ENCODE data around the gene PIP4K2C.

- TF ChIP-seq, protein P1, sequence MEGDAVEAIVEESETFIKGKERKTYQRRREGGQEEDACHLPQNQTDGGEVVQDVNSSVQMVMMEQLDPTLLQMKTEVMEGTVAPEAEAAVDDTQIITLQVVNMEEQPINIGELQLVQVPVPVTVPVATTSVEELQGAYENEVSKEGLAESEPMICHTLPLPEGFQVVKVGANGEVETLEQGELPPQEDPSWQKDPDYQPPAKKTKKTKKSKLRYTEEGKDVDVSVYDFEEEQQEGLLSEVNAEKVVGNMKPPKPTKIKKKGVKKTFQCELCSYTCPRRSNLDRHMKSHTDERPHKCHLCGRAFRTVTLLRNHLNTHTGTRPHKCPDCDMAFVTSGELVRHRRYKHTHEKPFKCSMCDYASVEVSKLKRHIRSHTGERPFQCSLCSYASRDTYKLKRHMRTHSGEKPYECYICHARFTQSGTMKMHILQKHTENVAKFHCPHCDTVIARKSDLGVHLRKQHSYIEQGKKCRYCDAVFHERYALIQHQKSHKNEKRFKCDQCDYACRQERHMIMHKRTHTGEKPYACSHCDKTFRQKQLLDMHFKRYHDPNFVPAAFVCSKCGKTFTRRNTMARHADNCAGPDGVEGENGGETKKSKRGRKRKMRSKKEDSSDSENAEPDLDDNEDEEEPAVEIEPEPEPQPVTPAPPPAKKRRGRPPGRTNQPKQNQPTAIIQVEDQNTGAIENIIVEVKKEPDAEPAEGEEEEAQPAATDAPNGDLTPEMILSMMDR (IDR thresholded peaks at IDR 0.05), result no peak
- TF ChIP-seq HDAC2 (IDR thresholded peaks at IDR 0.05), result no peak
- TF ChIP-seq BHLHE40 (IDR thresholded peaks at IDR 0.05; ENCODE audit: low read depth, low read length), result no peak
- no peak for TF ChIP-seq POLR2A (IDR thresholded peaks at IDR 0.05; ENCODE audit: low read length)
Observed at GRCh38 chr12:57552835-57553313, 38.1 kb upstream of the PIP4K2C start.

Data from A549 (cell line).